ENCODE measurements around the gene NTPCR. TPM values are rescaled to one million over a fixed set of nuclear protein-coding genes. Genes with fewer than 3 reads are reported as not detected.
A peak's percentile ranks its signal among the peaks of the same experiment; 100 is the strongest.

NTPCR gene
- total RNA-seq, 1 donor from 2014 or later = 49.0 TPM

DNA sequence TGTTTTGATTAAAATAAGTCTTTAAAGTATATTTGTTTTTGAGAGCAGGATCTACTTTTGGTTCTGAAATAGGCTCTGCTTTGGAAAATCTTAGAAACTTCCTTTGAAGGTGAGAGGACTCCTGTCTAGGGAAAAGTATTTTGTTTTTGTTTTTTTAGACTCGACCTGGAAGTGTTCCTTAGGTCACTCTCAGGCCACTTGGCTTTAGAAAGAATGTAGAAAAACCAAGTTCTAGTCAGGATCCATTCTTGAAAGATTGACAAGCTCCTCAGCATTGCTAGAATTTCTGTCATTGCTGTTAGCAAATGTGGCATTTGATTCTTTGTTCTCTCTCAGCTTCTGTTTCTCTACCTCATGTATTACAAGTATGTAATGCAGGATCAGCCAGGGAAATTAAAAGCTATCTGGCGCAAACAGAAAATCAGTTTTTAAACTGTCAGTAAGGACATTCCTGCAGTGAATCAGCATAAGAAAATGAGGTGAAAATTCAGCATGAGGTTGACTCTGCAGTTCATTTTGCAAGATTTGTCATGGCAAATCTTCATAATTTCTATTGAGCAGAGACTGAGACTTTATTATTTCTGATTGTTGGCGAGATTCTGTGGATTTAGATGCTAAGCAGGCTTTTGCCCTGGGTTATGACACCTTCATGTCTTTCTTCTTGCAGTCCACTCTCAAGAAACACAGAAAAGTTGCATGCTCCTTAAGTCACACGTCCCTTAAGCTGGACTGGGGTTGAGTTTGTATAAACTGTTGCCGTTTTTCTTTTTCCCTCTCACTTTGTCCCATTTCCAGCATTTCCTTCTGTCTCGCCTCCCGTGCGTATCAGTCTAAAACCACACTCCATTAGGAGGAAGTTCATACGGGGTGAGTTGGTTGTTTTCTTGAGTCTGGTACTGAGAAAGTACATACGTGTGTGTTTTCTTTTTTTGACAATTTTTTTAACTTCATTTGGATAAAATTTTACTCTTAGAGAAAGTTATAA is 12.6 kb downstream of the NTPCR start:
- DNase-seq (ENCODE audit: low spot score) = no peak

DNA sequence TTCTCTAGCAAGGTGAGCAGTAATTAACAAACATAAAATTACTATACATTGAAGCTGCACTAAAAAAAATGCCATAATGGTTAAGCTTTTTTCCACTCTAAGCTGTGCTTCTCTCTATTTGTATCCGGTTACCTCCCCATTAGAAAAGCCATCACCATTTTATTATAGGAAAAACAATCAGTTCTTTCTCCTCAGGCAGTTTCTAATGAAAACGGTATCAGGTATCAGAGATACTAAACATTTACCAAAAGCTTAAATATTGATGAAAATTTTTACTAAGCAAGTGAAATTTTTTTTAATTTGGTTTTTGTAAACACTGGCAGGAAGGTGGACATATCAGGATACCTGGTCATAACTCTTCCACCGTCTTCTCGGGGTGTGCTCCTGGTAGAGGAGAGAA is 14.2 kb downstream of the NTPCR start:
- no peak for DNase-seq (ENCODE audit: low spot score)

DNA sequence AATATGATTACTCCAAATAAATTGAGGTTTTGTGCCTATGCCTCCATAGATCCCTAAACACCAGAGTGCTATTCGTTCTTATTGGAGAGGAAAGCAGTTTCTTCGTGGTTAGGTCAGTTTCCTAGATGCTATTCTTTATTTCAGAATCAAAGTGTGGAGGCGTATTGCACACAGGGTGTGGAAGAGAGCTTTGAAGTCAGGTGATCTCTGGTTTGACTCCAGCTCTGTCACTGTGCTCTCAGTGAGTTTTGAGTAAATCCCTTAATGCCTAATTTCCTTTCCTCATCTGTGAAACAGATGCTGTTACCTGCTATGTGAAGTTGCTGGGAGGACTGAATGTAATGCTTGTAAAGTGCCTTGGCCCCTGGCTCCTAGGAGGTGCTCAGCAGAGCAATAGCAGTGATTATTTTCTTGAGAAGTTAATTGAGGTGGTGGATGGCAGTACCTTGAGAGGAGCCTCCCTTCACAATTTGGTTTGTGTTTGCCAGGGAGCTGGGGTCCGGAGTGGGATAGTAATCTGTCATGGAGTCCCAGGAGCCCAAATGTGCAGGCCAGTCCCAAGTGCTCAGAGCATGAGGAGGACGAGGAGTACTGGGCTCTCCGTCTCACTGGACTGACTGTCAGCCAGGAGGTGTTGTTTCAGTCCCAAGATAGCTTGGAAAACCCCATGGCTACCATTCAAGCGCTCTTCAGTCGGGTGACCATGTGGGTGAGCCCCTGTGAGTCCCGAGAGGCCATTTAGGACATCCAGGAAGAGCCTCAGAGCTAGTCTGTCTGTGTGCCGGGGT is 14.9 kb downstream of the NTPCR start:
- DNase-seq (ENCODE audit: low spot score) = no peak

DNA sequence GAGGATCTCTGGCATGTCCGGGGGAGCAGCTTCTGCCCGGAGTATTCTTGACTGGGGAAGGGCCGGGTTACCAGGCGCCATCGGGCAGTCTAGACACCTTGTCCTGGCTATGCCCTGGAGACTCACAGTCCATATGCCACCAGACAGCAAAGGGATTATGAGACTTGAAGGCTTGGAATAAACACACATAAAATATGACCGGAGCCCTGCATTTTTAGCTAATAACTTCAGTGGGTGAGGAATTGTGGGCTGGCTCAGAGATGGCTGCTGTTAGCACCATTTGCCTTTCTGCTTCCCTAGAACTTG is 15.5 kb downstream of the NTPCR start:
- DNase-seq (ENCODE audit: low spot score) = no peak

DNA sequence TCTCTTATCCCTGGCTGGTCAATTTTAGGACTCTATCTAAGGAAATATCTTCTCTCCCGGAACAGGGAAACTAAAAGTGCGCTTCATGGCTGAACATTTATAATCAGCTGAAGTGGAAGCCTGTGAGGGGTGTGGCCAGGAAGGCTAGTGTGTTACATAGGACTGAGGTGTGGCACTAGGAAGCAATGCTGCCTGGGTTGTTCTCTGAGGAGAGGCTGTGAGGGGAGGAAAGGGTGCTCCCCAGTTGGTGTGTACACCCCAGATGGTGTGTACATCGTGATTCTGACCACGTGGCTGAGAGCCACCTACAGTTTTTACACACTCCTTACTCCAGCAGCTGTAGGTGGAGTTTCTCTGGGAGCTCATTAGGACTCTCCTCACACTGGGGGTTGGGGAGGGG is 16.3 kb downstream of the NTPCR start:
- DNase-seq (ENCODE audit: low spot score) = peak; percentile 77

DNA sequence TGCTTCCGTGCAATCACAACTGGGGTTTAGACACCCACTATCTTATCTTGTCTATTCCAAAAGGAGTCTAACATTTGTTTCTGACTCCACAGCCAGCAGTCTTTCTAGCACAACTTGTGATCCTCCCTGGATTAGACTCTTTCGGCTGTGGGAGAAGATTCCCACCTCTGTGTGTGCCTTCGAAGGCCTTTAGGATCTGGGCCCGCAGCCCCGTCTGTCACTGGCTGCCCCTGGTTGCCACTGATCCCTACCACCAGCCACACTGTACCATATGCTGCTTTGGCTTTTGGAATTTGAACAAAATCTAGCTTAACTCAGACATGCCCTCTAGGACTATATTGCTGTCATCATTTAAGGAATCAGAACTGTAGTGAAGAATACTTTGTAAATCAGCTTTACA is 18.0 kb downstream of the NTPCR start:
- no peak for DNase-seq (ENCODE audit: low spot score)

DNA sequence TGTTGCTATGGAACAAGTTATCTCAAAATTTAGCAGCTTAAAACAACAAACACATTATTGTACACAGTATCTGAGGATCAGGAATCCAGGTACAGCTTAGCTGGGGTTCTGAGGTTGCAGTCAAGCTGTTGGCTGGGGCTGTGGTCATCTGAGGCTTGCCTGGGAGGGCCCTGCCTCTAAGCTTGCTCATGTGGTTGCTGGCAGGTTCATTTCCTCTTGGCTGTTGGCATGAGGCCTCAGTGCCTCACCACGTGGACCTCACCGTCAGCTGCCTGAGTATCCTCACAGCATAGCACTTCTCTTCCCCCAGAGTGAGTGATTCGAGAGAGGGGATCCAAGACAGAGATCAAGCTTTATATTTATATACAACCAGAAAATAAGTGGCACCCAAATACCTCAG is 18.6 kb downstream of the NTPCR start:
- no peak for DNase-seq (ENCODE audit: low spot score)

DNA sequence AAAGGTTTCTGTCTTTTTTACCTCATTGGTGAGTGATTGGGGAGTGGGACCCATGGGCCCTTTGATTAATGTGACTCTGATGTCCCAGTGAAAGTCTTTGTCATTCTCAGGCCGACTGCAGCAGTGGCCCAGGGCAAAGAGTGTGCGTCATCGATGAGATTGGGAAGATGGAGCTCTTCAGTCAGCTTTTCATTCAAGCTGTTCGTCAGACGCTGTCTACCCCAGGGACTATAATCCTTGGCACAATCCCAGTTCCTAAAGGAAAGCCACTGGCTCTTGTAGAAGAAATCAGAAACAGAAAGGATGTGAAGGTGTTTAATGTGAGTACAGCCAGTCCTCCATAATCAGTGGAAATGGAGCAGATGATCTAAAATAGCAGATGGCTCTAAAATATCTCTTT is 19.4 kb downstream of the NTPCR start:
- no peak for DNase-seq (ENCODE audit: low spot score)

DNA sequence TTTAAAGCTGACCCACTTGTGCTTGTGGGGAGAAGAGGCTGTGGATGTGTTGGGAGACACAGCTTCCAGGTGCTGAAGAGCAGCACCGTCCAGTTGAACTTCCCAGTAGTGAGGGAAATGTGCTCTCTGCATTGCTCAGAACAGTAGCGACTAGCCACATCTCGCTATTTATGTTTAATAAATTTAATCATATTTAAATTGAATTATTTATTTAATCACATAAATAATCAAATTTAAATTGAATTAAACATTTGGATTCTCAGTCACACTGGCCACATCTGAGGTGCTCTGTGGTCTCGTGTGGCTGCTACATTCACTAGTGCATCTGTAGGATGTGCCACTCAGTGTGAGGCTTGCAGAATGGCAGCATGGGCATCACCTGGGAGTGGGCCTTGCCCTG is 20.1 kb downstream of the NTPCR start:
- DNase-seq (ENCODE audit: low spot score) = no peak

DNA sequence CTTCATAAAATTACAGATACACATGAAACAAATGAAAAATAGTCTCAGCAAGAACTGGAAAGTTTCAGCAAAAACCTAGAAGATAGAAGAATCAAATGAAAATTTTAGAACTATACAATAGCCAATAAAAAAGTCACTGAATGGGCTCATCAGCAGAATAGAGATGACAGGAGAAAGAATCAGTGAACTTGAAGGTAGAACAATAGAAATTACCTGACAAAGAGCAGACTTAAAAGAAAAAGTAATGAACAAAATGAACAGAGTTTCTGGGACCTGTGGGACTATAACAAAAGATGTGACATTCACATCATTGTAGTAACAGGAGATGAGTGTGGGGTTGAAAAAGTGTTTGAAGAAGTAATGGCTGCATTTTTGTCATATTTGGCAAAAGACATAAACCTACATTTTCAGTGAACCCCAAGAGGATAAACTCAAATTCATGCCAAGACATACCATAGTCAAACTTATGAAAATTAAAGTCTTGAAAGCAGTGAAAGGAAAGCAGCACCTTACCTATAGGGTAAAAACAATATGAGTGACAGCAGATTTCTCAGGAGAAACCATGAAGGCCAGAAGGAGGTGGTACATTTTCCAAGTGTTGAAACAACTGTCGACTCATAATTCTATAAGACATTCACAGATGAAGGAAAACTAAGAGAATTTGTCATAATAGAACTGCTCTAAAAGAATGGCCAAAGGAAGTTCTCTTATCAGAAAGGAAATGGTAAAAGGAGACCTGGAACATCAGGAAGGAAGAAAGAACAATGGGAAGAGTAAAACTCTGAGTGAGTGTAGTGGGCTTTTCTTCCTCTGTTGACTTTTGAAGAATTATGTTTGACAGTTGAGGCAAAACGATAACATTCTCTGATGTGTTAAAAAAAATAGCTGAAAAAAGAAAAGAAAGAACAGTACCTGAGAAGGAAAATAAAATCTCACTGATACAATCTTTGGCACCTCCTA is 23.5 kb downstream of the NTPCR start:
- no peak for DNase-seq (ENCODE audit: low spot score)

DNA sequence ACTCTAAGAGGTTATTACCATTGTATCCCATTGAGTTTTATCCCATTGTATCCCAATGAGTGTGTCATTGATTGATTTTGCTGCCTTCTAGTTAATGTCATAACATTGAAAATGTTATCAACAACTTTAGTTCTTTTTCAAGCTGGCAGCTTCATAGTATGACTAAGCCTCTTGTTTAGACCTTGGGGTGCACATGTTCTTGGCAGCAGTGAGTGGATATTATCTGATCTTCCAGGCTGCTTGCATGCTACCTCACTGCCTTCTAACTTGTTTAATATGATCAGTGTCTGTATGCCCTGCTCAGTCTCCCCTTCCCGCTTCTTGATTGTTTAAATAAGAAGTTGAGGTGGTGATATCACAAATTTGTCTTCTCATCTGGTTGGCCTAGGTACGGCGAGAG is 24.6 kb downstream of the NTPCR start:
- no peak for DNase-seq (ENCODE audit: low spot score)

DNA sequence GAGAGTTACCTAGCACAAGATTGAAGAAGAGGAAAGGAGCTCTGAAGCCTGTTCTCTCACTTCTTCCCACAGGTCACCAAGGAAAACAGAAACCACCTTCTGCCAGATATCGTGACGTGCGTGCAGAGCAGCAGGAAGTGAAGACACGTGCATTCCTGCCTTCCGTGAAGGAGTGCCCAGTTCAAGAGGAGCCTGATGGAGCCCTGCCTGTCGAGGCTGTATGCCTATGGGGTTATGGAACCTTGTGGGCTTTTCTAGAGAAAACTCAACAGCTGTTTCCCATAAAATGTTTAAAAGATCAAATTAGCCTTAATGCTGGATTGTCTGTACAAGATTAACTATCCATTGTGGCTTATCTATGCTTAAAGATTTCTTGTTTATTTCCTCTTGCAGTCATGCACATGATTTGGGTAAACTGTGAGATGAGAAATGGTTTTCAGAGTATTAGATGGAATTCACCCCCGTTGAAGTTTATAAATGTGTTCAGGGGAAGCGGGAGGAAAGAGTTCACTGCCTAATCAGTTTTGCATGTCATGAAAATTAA is 27.8 kb downstream of the NTPCR start:
- DNase-seq (ENCODE audit: low spot score) = no peak

DNA sequence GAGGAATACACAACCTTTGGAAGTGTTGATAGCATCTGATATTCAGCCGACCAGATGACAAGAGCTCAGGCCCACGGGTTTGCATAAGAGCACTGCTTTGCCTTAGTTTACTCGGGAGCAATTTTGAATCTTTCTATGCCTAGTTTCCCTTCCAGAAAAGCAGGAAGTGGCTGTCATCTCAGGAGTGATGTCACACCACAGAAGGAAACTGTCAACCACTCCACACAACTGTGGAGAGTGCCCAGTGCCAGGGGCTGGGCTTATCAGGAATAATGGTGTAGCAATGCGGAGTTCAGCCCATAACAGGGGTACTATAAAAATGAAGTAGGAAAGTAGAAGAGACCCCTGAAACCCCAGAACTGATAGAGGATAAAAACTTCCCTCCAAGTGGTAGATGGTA is 28.4 kb downstream of the NTPCR start:
- DNase-seq (ENCODE audit: low spot score) = no peak

DNA sequence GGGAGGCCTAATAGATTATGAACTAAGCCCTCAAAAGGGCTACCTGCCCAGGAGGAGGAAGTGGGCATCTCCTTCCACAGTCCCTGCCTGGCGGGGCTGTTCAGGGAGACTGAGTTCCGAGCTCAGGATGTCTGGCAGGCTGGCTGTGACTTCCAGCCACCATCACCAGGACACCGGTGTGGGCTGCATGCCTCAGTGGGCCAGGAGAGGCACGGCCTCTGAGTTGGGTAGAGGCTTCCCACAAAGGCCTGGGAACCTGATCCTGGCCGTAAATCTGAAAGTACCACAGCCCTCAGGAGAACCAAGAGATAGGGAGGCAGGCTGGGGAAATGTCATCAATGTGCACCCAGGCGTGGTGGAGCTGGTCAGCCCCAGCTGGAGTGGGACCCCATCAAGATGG is 29.1 kb downstream of the NTPCR start:
- DNase-seq (ENCODE audit: low spot score) = no peak

DNA sequence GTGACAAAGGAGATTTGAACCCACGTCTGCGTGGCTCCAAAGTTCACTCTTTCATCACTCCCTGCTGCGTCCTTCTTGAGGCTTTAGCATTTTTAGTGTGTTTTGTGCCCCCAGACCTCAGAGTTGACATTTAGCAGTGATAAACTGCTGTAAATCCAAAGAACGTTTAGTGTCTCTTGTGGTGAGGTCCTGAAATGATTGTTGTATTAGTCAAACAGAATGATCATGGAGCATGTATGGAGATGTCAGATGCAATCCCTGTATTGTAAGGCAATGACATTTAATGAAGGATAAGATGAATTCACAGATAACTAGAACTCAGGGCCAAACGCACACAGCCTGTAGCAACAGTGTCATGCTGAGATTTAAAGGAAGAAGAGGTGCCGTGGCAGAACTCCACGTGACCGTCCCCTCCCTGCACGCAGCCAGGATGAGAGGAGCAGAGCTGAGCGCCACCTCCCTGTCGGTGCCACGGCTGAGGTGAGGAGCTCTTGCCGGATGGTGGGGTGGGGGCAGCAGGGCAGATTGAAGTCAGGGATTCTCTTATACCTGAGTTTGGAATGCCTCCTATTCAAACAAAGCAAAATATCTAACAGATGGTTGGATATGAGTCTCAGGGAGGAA is 30.1 kb downstream of the NTPCR start:
- DNase-seq (ENCODE audit: low spot score) = no peak

DNA sequence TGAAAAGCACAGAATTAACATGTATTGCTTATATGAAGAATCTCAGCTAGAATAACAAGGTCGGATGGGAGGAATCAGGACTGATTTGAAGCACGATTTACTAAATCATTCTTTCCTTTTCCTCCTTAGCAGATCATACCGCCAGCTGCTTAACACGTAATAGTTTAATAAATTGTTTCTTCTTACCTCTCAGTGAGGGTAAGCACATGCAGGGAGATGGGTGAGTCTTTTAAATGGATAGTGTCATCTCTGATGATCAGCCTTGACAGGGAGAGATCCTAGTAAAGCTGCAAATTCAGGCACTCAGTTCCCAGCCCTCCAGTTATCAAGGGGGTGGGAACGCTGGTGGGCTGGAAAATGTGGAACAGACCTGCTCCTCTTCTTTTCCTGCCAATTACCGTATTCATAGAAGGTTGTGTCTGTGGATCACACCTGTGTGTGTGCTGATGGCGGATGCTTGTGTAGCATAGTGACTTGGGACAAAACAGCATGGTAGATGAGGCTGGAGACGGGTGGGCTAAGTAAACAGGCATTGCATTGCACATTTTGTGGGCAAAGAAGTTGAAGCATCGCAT is 30.7 kb downstream of the NTPCR start:
- DNase-seq (ENCODE audit: low spot score) = no peak

DNA sequence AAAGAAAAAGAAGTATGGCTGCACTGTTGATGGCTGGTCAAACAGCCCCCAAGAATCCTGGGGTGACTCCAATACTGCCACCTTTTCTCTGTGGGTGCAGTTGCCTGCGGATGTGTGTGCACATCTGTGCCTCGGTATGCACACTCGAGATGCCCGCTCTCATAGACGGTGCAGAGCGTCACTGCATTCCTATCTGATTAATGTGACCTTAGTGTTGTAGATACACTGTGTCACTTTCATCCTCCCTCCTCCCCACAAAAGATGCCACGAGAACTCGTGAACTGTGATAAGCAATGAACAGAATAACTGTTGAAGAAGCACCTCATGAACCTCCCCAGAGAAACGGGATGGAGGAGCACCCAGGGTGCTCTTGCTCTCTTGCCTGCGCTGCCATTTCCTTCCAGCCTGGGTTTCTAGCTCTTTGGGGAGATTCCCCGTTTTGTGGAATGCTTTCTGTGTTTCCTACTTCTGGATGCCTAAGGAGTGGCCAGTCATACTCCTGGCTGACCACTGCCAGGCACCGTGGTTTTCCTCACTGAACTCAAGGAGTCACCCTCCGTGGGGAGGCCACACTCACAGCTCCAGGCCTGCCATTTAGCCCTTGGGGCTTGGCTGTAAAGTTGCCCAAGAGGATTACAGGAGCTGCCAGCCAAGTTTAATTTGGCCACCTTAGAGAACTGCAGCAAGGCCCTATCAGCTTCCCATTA is 32.0 kb downstream of the NTPCR start:
- DNase-seq (ENCODE audit: low spot score) = no peak

DNA sequence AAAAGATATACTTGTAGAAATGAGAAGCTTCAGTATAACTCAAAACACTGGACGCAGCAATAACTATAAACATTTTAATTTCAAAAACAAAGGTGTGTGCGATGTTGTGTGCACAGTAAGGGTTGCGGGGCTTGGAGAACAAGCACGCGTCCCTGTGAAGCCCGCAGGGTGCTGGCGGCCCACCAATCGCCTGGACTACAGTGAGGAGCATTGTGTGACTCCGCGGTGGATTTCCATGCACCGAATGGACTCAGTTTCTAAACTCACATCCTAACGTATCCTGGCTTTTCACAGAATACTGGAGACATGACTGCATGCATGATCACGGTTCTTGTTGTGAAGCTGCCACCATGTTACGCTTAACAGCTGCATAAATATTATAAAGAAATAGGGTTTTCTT is 33.0 kb downstream of the NTPCR start:
- DNase-seq (ENCODE audit: low spot score) = no peak

DNA sequence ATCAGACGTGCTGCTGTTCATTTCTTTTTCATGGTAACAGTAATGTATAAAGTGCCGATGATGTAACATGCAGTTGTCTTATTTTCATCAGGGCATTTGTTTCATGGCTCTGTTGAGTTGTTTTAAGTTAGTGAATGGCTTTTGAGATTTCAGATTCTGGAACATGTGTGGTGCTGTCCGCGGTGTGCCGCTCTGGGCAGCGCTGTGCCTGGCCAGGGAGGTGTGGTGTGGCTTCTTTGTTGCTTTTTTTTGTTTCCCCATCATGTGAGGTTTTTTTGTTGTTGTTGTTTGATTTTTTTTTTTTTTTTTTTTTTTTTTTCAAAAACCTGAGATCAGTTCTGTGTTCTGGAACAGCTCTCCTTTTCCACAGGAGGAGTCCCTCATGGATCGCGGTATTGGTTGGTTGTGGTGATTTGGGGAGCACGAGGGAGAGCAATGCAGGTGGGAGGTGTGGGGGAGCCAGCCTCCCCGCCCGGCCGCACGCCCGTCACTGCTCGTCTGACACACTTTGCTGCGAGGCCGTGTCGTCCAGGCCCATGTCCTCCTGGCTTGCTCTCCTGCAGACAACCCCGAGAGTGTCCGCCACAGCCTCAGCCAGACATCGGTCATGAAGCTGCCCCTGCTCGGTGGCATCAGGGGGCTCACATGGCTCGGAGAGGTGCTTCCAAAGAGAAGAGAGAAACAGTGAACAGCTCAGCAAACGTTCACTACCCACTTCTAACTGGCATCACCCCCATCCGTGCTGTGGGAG is 33.6 kb downstream of the NTPCR start:
- DNase-seq (ENCODE audit: low spot score) = peak; percentile 28

Measured in ureter (tissue), 1 donor.